Memory B cell (primary cell): ENCODE results near the gene SLC25A10.

Experiments used
- ATAC-seq: fragments of 150-1000 bp; cut with Tn5 transposase; 2 replicates; pipeline ENCODE4 v1.10.0; 2021; ENCODE audit warnings: low read depth, mild to moderate bottlenecking, moderate library complexity
- DNase-seq, 2 donors: peaks; one replicate each; pipeline ENCODE4 v3.0.0; 2022; ENCODE audit warnings: low spot score in 2 of 2
- H3K27ac Mint-ChIP-seq: one replicate; pipeline ENCODE4 v1.8.0; 2022; ENCODE audit warnings: mild to moderate bottlenecking, moderate library complexity, mixed read lengths
- H3K27me3 Mint-ChIP-seq: one replicate; pipeline ENCODE4 v1.8.0; 2022; ENCODE audit warnings: mixed read lengths
- H3K36me3 Mint-ChIP-seq: one replicate; pipeline ENCODE4 v1.8.0; 2022; ENCODE audit warnings: mild to moderate bottlenecking, mixed read lengths
- H3K4me1 Mint-ChIP-seq: one replicate; pipeline ENCODE4 v1.8.0; 2022; ENCODE audit warnings: mixed read lengths
- H3K4me3 Mint-ChIP-seq: one replicate; pipeline ENCODE4 v1.8.0; 2022; ENCODE audit warnings: mild to moderate bottlenecking, moderate library complexity, mixed read lengths
- H3K9me3 Mint-ChIP-seq: one replicate; pipeline ENCODE4 v1.8.0; 2022; ENCODE audit warnings: mixed read lengths

Gene SLC25A10

DNA sequence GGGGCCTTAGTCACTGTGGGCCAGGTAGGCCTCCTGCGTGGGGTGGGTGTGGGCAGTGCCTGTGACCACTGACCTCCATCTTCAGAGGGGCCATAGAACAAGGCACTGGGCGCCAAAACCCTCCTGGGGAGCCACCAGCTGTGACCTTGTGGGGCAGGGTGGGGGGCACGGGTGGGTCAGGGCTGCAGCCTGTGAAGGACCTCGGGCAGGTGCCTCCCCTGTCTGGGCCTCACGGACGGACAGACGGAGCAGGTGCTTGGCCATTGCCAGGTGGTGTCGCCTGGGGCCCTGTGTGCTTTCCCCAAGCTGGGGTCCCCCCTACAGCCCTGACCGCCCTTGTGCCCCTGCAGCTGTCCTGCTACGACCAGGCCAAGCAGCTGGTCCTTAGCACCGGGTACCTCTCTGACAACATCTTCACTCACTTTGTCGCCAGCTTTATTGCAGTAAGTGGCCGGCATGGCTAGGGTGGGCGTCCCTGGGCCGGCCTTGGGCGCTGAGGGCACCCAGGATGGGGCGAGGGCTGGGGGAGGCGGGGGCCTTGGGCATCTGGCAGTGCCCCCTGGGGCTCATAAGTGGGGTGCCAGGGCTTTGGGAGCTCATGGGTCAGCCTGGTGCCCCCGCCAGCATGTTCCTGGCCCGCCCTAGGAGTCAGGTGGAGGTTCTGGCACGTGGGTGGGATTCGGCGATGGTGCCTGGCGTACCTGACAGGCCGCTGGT is 5.1 kb downstream of the SLC25A10 start:
- no peak for DNase-seq
- peaks cover 3% of the 10 kb centered on the region for H3K4me1 Mint-ChIP-seq
- no peaks in the 10 kb centered on the region for H3K9me3 Mint-ChIP-seq
- H3K27me3 Mint-ChIP-seq: peaks cover 2% of the 10 kb centered on the region
- ATAC-seq: no peak
- H3K27ac Mint-ChIP-seq: no peak overlapping the region
- no peak overlapping the region for H3K4me3 Mint-ChIP-seq
- no peaks in the 10 kb centered on the region for H3K36me3 Mint-ChIP-seq

DNA sequence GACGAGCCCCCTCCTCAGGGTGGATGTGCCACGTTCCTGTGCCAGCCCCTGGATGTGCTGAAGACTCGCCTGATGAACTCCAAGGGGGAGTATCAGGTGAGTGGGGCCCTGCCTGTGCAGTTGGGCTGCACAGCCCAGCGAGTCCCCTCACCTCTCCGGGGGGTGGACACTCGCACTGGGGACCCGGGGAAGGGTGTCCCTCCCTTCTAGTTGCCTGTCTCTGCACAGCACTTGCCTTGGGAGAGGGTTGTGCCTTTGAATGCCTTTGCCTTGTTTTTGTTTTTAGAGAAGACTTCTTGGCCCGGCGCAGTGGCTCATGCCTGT is 5.6 kb downstream of the SLC25A10 start:
- DNase-seq (no peak), ATAC-seq (no peak)
- Mint-ChIP-seq H3K9me3 (no peaks in the 10 kb centered on the region), H3K4me1 (peaks cover 2% of the 10 kb centered on the region), H3K27ac (no peak overlapping the region), H3K27me3 (peaks cover 2% of the 10 kb centered on the region), H3K4me3 (no peak overlapping the region), H3K36me3 (no peaks in the 10 kb centered on the region)

DNA sequence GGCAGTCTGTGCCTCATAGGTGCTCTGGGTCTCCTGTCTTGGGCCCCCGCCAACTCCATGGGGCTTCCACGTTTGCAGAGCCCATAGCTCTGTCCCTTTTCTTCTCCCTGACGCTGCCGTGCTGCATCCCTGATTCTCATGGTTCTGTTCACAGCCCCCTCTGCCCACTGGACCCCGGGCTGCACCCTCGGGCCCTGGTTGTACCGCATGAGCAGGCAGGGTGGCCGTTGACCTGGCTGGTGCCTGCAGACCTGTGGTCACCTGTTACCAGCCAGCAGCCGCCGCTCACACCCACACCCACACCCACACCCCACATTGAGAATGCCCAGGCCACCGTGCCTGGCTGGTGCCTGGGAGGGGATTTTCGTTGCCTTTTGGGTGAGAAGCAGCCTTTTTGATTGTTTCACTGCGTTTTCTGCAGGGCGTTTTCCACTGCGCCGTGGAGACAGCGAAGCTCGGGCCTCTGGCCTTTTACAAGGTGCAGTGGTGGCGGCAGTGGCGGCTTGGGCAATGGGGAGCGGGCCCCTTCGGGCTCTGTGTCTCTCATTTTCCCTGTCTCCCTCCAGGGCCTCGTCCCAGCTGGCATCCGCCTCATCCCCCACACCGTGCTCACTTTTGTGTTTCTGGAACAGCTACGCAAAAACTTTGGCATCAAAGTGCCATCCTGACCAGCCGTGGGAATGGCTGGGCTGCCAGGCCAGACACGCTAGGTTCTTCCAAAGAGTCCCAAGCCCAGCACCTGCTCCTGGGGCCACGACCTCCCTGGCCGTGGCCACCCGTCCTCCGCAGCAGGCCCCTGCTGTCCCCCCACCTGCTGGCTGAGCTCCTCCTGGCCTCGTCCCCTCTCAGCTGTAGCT is 7.6 kb downstream of the SLC25A10 start:
- no peak for ATAC-seq
- Mint-ChIP-seq H3K27me3 (peaks cover 11% of the 10 kb centered on the region), H3K36me3 (no peaks in the 10 kb centered on the region), H3K4me1 (no peaks in the 10 kb centered on the region), H3K27ac (no peak overlapping the region), H3K4me3 (no peak overlapping the region), H3K9me3 (no peaks in the 10 kb centered on the region)
- no peak for DNase-seq

DNA sequence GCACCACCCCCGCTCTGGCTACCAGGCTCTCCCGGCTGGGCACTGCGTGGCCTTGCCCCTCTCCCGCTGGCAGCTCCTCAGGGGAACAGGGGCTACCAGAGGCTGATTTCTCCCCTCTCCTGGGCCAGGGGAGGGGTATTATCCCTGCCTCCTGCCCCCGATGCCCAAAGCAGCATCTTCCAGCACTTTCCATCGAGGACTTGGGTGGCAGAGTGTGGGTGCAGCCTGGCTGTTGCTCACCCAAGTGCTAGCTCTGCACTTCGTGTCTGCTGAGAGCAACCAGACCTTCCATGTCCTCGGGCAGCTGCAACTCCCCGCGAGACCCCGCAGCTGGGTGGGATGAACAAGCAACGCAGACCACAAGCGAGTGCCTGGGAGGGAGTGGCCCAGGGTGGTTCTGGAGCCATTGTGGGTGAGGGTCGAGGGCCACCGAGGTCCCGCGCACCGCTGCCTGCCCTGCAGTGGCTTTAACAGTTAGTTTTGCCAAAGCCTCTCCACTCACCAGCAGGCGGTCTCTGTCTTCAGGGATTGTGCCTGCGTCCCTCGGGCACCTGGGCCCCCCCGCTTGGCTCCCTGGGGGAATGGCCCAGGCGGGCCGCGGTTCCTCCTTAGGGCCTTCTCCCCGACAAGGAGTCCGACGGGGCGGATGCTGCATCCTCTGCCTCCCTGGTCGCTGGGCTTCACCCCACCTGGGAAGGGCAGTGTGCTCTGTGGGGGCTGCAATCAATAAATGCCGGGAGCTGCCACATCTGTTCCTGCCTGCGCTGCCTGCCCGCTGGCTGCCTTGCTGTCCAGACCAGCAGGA is 8.4 kb downstream of the SLC25A10 start:
- Mint-ChIP-seq H3K27me3 (peaks cover 11% of the 10 kb centered on the region), H3K27ac (no peak overlapping the region), H3K4me3 (no peak overlapping the region), H3K4me1 (no peaks in the 10 kb centered on the region), H3K9me3 (no peaks in the 10 kb centered on the region), H3K36me3 (no peaks in the 10 kb centered on the region)
- DNase-seq: no peak
- ATAC-seq: no peak

DNA sequence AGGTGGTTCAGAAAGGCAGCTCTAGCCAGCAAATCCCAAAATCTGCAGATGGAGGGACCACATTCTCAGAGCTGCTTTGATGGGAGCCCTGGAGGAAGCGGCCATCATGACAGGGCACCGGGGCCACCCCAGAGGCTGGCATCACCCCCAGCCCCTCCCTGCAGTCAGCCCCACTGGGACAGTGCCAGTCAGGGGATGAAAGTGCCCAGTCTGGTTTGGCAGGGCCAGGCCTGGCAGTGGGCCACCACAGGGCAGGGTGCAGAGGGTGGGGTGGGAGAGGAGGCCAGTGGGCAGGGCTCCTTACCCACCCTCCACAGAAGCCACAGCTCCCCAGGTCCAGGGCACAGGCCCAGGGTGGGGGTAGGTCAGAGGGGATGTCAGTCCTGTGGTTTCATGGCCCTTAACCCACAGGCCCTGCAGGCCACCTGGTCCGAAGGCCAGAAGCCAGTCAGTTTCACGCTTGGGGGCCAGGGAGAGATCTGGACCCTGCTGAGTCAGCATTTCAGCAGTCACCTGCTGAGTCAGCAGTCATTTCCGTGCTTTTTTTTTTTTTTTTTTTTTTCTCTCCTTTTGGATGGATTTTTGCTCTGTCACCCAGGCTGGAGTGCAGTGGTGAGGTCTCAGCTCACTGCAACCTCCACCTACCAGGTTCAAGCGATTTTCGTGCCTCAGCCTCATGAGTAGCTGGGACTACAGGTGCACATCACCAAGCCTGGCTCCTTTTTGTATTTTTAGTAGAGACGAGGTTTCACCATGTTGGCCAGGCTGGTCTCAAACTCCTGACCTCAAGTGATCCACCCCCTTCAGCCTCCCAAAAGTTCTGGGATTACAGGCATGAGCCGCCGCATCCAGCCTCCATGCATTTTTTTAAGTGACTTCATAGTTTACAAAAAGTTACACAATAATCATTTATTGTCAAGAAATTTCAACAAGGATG is 10.4 kb downstream of the SLC25A10 start:
- H3K4me3 Mint-ChIP-seq: no peak overlapping the region

DNA sequence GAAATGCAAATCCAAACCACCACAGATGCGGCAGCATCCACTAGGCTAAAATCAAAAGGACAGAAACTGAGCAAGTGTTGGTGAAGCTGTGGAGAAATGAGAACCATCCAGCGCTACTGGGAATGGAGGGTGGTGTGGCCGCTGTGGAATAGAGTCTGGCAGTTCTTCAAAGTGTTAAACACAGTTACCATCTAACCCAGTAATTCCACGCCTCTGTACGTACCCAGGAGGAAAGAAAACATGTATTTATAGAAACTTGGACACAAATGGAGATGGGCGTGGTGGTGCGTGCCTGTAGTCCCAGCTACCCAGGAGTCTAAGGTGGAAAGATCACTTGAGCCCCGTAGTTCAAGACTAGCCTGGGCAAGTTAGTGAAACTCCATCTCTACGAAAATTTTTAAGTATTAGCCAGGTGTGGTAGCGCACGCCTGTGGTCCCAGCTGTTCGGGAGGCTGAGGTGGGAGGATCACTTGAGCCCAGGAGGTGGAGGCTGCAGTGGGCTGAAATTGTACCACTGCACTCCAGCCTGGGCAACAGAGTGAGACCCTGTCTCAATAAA is 11.6 kb downstream of the SLC25A10 start:
- peaks cover 17% of the 10 kb centered on the region for H3K27me3 Mint-ChIP-seq
- H3K4me3 Mint-ChIP-seq: no peak overlapping the region
- peaks cover 3% of the 10 kb centered on the region for H3K4me1 Mint-ChIP-seq
- no peaks in the 10 kb centered on the region for H3K9me3 Mint-ChIP-seq
- no peaks in the 10 kb centered on the region for H3K36me3 Mint-ChIP-seq
- no peak for ATAC-seq
- H3K27ac Mint-ChIP-seq: no peak overlapping the region
- DNase-seq: no peak

More for the DNA sequence above, 10.4 kb downstream of the SLC25A10 start:
- no peak overlapping the region for H3K27ac Mint-ChIP-seq
- ATAC-seq (no peak), DNase-seq (no peak)
- H3K9me3 Mint-ChIP-seq: no peaks in the 10 kb centered on the region
- H3K4me1 Mint-ChIP-seq: peaks cover 3% of the 10 kb centered on the region
- H3K36me3 Mint-ChIP-seq: no peaks in the 10 kb centered on the region
- peaks cover 16% of the 10 kb centered on the region for H3K27me3 Mint-ChIP-seq

DNA sequence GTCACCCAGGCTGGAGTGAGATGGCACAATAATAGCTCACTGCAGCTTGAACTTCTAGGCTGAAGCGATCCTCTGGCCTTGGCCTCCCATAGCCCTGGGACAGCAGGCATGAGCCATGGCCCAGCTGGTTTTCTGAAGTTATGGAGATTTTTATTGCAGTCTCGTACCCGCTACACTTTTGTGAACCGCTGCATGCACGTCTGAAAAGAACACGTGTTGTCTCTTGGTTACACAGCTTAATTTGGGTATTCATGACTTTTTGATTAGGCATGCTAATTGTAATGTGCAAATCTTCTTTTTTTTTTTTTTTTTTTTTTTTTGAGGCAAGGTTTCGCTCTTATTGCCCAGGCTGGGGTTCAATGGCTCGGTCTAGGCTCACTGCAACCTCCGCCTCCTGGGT is 13.4 kb downstream of the SLC25A10 start:
- DNase-seq: no peak
- H3K27me3 Mint-ChIP-seq: peaks cover 17% of the 10 kb centered on the region
- no peaks in the 10 kb centered on the region for H3K36me3 Mint-ChIP-seq
- no peaks in the 10 kb centered on the region for H3K9me3 Mint-ChIP-seq
- no peak overlapping the region for H3K27ac Mint-ChIP-seq
- no peak overlapping the region for H3K4me3 Mint-ChIP-seq
- H3K4me1 Mint-ChIP-seq: peaks cover 3% of the 10 kb centered on the region
- no peak for ATAC-seq

DNA sequence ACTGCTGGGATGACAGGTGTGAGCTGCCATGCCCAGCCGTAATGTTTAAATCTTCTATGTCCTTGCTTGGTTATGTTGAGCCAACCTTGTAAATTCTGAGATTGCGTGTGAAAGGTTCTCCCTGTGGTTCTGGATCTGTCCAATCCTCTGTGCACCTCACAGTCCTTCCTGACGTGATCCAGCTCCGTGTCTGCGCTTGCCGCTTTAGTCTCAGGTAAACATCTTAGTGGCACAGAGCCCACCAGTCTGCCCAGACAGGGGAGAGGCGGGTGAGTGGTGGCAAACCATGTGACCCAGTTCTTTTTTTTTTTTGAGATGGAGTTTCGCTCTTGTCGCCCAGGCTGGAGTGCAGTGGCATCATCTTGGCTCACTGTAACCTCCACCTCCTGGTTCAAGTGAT is 13.9 kb downstream of the SLC25A10 start:
- ATAC-seq: no peak
- Mint-ChIP-seq H3K9me3 (no peaks in the 10 kb centered on the region), H3K4me1 (peaks cover 3% of the 10 kb centered on the region), H3K36me3 (no peaks in the 10 kb centered on the region), H3K27me3 (peaks cover 19% of the 10 kb centered on the region), H3K4me3 (no peak overlapping the region), H3K27ac (no peak overlapping the region)
- DNase-seq: no peak

DNA sequence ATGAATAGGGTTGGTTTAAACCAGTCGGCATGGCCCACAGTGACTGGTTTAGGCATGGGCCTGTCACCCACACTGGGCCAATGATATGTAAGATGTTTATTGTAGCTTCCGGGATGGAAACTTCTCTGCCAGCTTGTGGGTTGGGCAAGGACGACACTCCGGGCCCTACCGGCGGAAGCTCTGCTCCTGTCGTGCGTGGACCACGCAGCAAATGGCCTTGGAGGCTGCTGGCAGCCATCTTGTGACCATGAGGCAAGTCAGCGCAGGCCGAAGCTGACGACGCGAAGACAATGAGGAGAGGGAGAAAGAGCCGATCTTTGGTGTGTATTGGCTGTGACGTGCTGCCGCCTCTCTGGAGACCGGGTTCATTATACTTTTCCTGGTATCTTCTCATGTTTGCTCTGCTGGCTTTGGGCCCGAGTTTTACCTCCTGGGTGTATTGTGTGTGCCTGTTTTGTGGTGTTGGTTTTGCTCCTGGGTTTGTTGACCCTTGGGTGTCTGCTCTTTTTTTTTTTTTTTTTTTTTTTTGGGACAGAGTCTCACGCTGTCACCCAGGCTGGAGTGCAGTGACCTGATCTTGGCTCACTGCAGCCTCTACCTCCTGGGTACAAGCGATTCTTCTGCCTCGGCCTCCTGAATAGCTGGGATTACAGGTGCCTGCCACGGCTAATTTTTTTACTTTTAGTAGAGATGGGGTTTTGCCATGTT is 15.4 kb downstream of the SLC25A10 start:
- peaks cover 20% of the 10 kb centered on the region for H3K27me3 Mint-ChIP-seq
- DNase-seq (no peak), ATAC-seq (no peak)
- no peaks in the 10 kb centered on the region for H3K36me3 Mint-ChIP-seq
- no peak overlapping the region for H3K27ac Mint-ChIP-seq
- no peak overlapping the region for H3K4me3 Mint-ChIP-seq
- no peaks in the 10 kb centered on the region for H3K9me3 Mint-ChIP-seq
- H3K4me1 Mint-ChIP-seq: peaks cover 3% of the 10 kb centered on the region

DNA sequence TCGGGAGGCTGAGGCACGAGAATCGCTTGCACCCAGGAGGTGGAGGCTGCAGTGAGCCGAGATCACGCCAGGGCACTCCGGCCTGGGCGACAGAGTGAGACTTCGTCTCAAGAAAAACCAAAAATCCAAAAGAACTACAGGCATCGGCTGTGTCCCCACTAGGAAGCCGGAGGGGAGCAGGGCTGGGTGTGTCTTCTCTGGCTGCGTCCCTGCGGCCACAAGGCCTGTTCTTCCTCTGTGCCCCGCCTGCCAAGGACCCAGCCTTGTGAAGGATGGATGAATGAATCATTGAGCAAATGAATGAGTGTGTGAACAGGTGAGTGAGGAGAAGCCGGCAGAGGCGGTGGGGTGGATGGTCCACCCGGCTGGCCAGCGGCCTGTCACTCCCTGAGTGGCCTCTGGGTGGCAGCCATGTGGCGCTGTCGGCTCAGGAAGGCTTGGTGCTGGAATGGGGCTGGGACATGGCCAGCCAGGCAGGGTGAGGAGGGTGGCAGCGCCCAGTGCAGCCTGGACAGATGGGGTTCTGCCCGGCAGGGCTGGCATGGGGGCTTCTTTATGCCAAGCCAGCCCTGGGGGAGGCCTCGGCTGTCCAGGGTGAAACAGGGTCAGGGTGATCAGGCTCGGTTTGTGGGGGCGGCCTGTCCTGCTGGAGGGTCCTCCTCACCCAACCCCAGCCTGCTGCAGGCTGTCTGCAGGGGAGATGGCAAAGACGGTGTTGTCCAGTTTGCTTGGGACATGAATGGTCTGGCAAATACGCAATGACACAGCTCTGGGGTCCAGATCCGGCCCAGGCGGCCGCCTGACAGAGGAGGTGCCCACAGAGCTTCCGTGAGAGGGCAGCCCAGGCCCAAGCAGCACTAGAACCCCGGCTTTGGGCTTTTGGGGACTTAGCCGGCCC is 21.7 kb downstream of the SLC25A10 start:
- H3K27ac Mint-ChIP-seq: no peak overlapping the region
- H3K36me3 Mint-ChIP-seq: no peaks in the 10 kb centered on the region
- peak; percentile 50 to 59 for DNase-seq
- H3K4me1 Mint-ChIP-seq: peaks cover 8% of the 10 kb centered on the region
- H3K9me3 Mint-ChIP-seq: no peaks in the 10 kb centered on the region
- peaks cover 15% of the 10 kb centered on the region for H3K27me3 Mint-ChIP-seq
- no peak overlapping the region for H3K4me3 Mint-ChIP-seq
- peak; percentile 67 for ATAC-seq

DNA sequence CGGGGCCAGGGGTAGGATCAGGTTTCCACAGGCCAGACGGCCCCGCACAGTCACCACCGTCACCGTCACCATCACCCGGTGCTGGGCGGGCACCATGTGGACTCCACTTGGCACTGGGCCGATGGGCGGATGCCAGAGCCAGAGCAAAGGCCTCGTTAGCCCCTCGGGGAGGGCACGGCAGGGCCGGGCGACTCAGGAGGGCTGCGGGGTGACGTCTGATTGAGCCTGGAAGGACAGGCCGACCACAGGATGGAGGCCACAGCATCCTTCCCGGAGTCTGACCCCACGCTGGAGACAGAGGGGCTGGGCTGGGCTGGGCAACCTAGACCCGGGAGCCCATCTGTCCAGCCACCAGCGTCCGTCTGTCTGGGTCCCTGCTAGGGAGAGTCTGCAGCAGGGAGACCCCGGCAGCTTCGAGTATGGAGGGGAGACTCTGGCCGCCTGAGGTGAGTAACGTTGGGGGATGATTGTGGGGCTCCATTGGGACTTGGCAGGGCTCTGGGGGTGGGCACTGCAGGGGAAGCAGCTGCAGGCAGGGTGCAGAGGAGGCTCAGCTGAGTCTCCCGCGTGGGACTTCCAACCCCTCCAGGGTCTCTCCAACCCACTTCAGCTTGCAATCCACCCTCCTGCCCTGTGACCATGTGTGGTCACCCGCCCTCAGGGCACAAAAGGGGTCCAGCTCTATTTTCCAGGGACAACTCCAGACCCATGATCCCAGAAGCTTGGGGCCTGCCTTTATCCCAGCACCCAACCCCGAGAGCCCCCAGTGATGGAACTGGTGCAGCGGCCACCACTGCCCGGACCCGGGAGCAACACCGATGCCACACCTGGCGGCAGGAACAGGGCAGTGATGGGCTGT is 22.6 kb downstream of the SLC25A10 start:
- DNase-seq (no peak), ATAC-seq (no peak)
- Mint-ChIP-seq H3K4me1 (peaks cover 8% of the 10 kb centered on the region), H3K27ac (no peak overlapping the region), H3K36me3 (no peaks in the 10 kb centered on the region), H3K9me3 (no peaks in the 10 kb centered on the region), H3K27me3 (peaks cover 16% of the 10 kb centered on the region), H3K4me3 (no peak overlapping the region)
